ENCODE results near the gene ZNF587B. TPM values are rescaled to one million over a fixed set of nuclear protein-coding genes. Genes with fewer than 3 reads are reported as not detected.
"Not testable (repeated sequence)": the region's sequence is repeated elsewhere in the genome, so short reads cannot be mapped to it uniquely, and the experiment has no call there.

ZNF587B gene
- total RNA-seq, 2 experiments from 2014 or later: 19.8 to 20.2 TPM

- CTCF ChIA-PET: interaction anchor here (1.2 kb wide), 1 partner anchor 52 kb away, joined by 3 read pairs; no protein-coding TSS in a partner anchor
- H3K9me3 Mint-ChIP-seq; H3K27me3 Mint-ChIP-seq; intact Hi-C loops (cut with micrococcal nuclease): not testable (repeated sequence)
- POLR2A ChIA-PET: interaction anchor here (1.0 to 2.0 kb wide), 5 partner anchors 10 to 105 kb away, joined by 3 to 6 read pairs (median 4); partner anchors contain the start of gene ZNF417
- H3K36me3 Mint-ChIP-seq (ENCODE audit: low read depth): peaks cover 58% of the 10 kb centered on the region
- peak within 1 kb of the TSS; percentile 95 for H3K4me3 Mint-ChIP-seq
- peaks cover 28% of the 10 kb centered on the region for H3K4me1 Mint-ChIP-seq (ENCODE audit: low read depth)
- peak; percentile 91 for DNase-seq
- ATAC-seq: peak; percentile 98
- H3K27ac Mint-ChIP-seq: peak within 1 kb of the TSS; percentile 94
Measured at GRCh38 chr19:57849666-57850473, 19.8 kb downstream of the ZNF587B start, which contains the start of gene ZNF587. TSS of gene ZNF587 (plus strand) at chr19:57849859. CDS start at chr19:57850039, 180 bp downstream.

- Mint-ChIP-seq H3K27ac (peak overlapping the region; percentile 94), H3K9me3 (peaks cover 7% of the 10 kb centered on the region), H3K4me1 (ENCODE audit: low read depth) (peaks cover 28% of the 10 kb centered on the region), H3K4me3 (peak overlapping the region; percentile 95), H3K36me3 (ENCODE audit: low read depth) (peaks cover 58% of the 10 kb centered on the region), H3K27me3 (no peaks in the 10 kb centered on the region)
- CTCF ChIA-PET: interaction anchor here (1.2 kb wide), 1 partner anchor 51 kb away, joined by 3 read pairs; no protein-coding TSS in a partner anchor
- intact Hi-C loops (cut with micrococcal nuclease): no loop called here
- POLR2A ChIA-PET: interaction anchor here (1.0 to 2.0 kb wide), 4 partner anchors 10 to 66 kb away, joined by 3 to 6 read pairs (median 4); partner anchors contain the start of gene ZNF417
- TF ChIP-seq, protein P1, sequence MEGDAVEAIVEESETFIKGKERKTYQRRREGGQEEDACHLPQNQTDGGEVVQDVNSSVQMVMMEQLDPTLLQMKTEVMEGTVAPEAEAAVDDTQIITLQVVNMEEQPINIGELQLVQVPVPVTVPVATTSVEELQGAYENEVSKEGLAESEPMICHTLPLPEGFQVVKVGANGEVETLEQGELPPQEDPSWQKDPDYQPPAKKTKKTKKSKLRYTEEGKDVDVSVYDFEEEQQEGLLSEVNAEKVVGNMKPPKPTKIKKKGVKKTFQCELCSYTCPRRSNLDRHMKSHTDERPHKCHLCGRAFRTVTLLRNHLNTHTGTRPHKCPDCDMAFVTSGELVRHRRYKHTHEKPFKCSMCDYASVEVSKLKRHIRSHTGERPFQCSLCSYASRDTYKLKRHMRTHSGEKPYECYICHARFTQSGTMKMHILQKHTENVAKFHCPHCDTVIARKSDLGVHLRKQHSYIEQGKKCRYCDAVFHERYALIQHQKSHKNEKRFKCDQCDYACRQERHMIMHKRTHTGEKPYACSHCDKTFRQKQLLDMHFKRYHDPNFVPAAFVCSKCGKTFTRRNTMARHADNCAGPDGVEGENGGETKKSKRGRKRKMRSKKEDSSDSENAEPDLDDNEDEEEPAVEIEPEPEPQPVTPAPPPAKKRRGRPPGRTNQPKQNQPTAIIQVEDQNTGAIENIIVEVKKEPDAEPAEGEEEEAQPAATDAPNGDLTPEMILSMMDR (IDR thresholded peaks at IDR 0.05): no peak
- ATAC-seq (no peak), DNase-seq (peak; percentile 44)
Measured at GRCh38 chr19:57850553-57851017, 20.5 kb downstream of the ZNF587B start.

DNA sequence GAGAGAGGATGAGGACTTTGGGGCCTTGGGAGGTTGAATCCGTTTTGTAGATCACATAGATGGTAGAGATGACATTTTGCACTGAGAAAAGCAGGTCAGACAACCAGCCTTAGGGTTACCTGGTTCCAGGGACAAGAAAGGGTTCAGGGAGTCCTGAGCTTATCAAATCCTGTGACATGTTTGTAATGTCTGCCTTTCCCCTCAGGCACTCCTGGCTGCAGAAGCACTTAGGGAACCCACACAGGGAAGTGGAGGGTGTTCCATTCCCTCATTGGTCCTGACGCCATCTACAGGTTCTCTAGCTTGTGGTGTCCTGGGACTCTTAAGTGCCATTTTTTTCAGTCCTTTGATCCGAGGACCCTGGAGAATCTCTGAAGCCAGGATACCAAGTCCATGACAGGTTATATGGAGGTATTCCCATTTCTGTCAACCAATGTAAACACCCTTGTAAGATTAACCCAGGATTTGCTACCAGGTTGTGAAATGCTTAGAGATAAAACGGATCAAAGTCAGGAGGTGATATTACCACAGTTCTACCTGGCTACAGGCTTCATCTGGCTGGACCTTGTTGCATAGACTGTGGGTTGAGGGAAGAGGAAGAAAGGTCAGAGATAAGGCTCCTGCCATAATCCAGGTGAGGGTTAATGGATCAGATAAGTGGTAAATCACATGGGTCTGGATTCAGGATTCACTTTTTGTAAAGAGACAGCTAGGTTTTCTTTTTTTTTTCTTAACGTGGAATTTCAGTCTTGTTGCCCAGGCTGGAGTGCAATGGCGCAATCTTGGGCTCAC lies 21.9 kb downstream of the ZNF587B start:
- ATAC-seq; DNase-seq; H3K27me3 Mint-ChIP-seq; CTCF ChIA-PET; POLR2A ChIA-PET; H3K4me3 Mint-ChIP-seq; intact Hi-C loops (cut with micrococcal nuclease): not testable (repeated sequence)
- H3K27ac Mint-ChIP-seq: peak overlapping the region; percentile 34
- H3K4me1 Mint-ChIP-seq (ENCODE audit: low read depth): peaks cover 25% of the 10 kb centered on the region
- peaks cover 11% of the 10 kb centered on the region for H3K9me3 Mint-ChIP-seq
- peaks cover 67% of the 10 kb centered on the region for H3K36me3 Mint-ChIP-seq (ENCODE audit: low read depth)

- POLR2A ChIA-PET: not testable (repeated sequence)
Measured at GRCh38 chr19:57854117-57854516, 24.0 kb downstream of the ZNF587B start.

GRCh38 chr19:57862351-57862750 lies 32.3 kb downstream of the ZNF587B start:
- Mint-ChIP-seq H3K36me3 (ENCODE audit: low read depth) (peaks cover 91% of the 10 kb centered on the region), H3K9me3 (peaks cover 31% of the 10 kb centered on the region)
- H3K27me3 Mint-ChIP-seq; ATAC-seq; DNase-seq; H3K4me1 Mint-ChIP-seq (ENCODE audit: low read depth); H3K4me3 Mint-ChIP-seq; intact Hi-C loops (cut with micrococcal nuclease); H3K27ac Mint-ChIP-seq: not testable (repeated sequence)
- ChIA-PET POLR2A (interaction anchor here (2.2 kb wide), 1 partner anchor 10 kb away, joined by 10 read pairs; no protein-coding TSS in a partner anchor), CTCF (interaction anchor here (1.1 kb wide), 1 partner anchor 24 kb away, joined by 3 read pairs; no protein-coding TSS in a partner anchor)

More at GRCh38 chr19:57854117-57854516, 24.0 kb downstream of the ZNF587B start:
- DNase-seq; H3K27ac Mint-ChIP-seq; CTCF ChIA-PET; intact Hi-C loops (cut with micrococcal nuclease); H3K27me3 Mint-ChIP-seq; ATAC-seq; H3K4me3 Mint-ChIP-seq: not testable (repeated sequence)
- H3K9me3 Mint-ChIP-seq: peaks cover 17% of the 10 kb centered on the region
- H3K4me1 Mint-ChIP-seq (ENCODE audit: low read depth): peaks cover 22% of the 10 kb centered on the region
- H3K36me3 Mint-ChIP-seq (ENCODE audit: low read depth): peaks cover 79% of the 10 kb centered on the region

DNA sequence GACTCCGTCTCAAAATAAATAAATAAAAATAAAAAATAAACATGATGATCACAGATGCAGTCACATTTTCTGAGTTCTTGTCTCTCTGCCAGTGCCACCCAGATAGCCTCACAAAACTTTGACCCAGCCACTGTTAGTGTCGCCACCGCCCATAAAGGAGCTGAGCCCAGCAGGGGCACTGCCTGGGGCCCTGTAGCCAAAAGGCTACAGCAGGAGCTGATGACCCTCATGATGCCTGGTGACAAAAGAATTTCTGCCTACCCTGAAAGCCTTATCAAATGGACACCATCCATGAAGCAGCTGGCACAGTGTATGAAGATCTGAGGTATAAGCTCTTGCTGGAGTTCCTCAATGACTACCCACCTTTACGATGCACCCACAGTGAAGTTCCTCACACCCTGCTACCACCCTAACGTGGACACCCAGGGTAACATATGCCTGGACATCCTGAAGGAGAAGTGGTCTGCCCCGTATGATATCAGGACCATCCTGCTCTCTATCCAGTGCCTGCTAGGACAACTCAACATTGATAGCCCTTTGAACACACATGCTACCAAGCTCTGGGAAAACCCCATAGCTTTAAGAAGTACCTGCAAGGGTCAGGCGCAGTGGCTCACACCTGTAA lies 37.9 kb downstream of the ZNF587B start:
- intact Hi-C loops (cut with micrococcal nuclease): no loop called here
- ChIA-PET POLR2A (interaction anchor here (1.0 to 1.1 kb wide), 2 partner anchors 10 to 21 kb away, joined by 4 to 5 read pairs; no protein-coding TSS in a partner anchor), CTCF (no interaction called here)
- H3K4me1 Mint-ChIP-seq (ENCODE audit: low read depth): no peaks in the 10 kb centered on the region
- H3K27me3 Mint-ChIP-seq: no peaks in the 10 kb centered on the region
- peaks cover 42% of the 10 kb centered on the region for H3K9me3 Mint-ChIP-seq
- DNase-seq (no peak), ATAC-seq (no peak)
- TF ChIP-seq, protein P1 (IDR thresholded peaks at IDR 0.05): no peak
- no peak overlapping the region for H3K27ac Mint-ChIP-seq
- H3K4me3 Mint-ChIP-seq: no peak overlapping the region
- peaks cover 88% of the 10 kb centered on the region for H3K36me3 Mint-ChIP-seq (ENCODE audit: low read depth)

GRCh38 chr19:57869655-57870054 lies 39.6 kb downstream of the ZNF587B start:
- intact Hi-C loops (cut with micrococcal nuclease); H3K27ac Mint-ChIP-seq; CTCF ChIA-PET; POLR2A ChIA-PET; DNase-seq; H3K4me1 Mint-ChIP-seq (ENCODE audit: low read depth); H3K27me3 Mint-ChIP-seq; H3K4me3 Mint-ChIP-seq; ATAC-seq: not testable (repeated sequence)
- Mint-ChIP-seq H3K36me3 (ENCODE audit: low read depth) (peaks cover 88% of the 10 kb centered on the region), H3K9me3 (peaks cover 51% of the 10 kb centered on the region)
